HCT116 (cell line): ENCODE measurements around the gene KRTAP10-10.

Source experiments
- ATF3 ChIP-seq: IDR thresholded peaks from 2 replicates; pipeline ENCODE4 v1.6.1; 2012
- CTCF ChIP-seq, 3 experiments: fragments of 200-600 bp in 1 of 3; sonication (generic) in 1 of 3; IDR thresholded peaks in 2 of 3; conservative IDR thresholded peaks in 1 of 3; 2 replicates each; pipeline ENCODE4 v1.5.1; 2012 to 2017; ENCODE audit warnings: low read depth in 2 of 3, low read length in 2 of 3, antibody characterized with exemption in 1 of 3, borderline replicate concordance in 1 of 3, control low read depth in 1 of 3, mild to moderate bottlenecking in 1 of 3, mixed read lengths in 1 of 3, mixed run types in 1 of 3, moderate library complexity in 1 of 3; ENCODE audit not compliant: insufficient read depth in 1 of 3
- EGR1 ChIP-seq: IDR thresholded peaks from 2 replicates; pipeline ENCODE4 v1.6.1; 2012; ENCODE audit warnings: low read depth
- EZH2 ChIP-seq: fragments of 200-600 bp; sonication (generic); IDR thresholded peaks from 2 replicates; pipeline ENCODE4 v1.6.1; 2017; ENCODE audit warnings: antibody characterized with exemption, mixed run types
- EZH2phosphoT487 ChIP-seq: fragments of 200-600 bp; IDR thresholded peaks from 2 replicates; pipeline ENCODE4 v1.6.1; 2018; ENCODE audit warnings: antibody characterized with exemption, borderline replicate concordance
- FOSL1 ChIP-seq: IDR thresholded peaks from 2 replicates; pipeline ENCODE4 v1.6.1; 2012; ENCODE audit warnings: low read depth
- POLR2A ChIP-seq: IDR thresholded peaks from 2 replicates; pipeline ENCODE4 v1.7.0; 2011; ENCODE audit warnings: borderline replicate concordance; ENCODE audit not compliant: insufficient read depth, insufficient read length; ENCODE audit errors: extremely low read depth
- POLR2AphosphoS5 ChIP-seq: IDR thresholded peaks from 2 replicates; pipeline ENCODE4 v1.6.1; 2011; ENCODE audit warnings: mild to moderate bottlenecking, low read depth, low read length, moderate library complexity
- RAD21 ChIP-seq: IDR thresholded peaks from 2 replicates; pipeline ENCODE4 v1.6.1; 2012; ENCODE audit warnings: low read depth, mild to moderate bottlenecking
- SP1 ChIP-seq: IDR thresholded peaks from 2 replicates; pipeline ENCODE4 v1.6.1; 2012; ENCODE audit warnings: low read depth
- YY1 ChIP-seq: IDR thresholded peaks from 2 replicates; pipeline ENCODE4 v1.6.1; 2011; ENCODE audit warnings: low read length, low read depth, moderate library complexity, mild to moderate bottlenecking; ENCODE audit not compliant: insufficient replicate concordance; ENCODE audit errors: extremely low read depth
- ZBTB33 ChIP-seq: IDR thresholded peaks from 2 replicates; pipeline ENCODE4 v1.6.1; 2011; ENCODE audit warnings: mild to moderate bottlenecking, low read length, moderate library complexity; ENCODE audit not compliant: insufficient replicate concordance; ENCODE audit errors: extremely low read depth
- TF ChIP-seq, protein P1 (sequence below): IDR thresholded peaks from 2 replicates; pipeline ENCODE4 v1.6.1; 2012; ENCODE audit warnings: low read depth

DNA sequence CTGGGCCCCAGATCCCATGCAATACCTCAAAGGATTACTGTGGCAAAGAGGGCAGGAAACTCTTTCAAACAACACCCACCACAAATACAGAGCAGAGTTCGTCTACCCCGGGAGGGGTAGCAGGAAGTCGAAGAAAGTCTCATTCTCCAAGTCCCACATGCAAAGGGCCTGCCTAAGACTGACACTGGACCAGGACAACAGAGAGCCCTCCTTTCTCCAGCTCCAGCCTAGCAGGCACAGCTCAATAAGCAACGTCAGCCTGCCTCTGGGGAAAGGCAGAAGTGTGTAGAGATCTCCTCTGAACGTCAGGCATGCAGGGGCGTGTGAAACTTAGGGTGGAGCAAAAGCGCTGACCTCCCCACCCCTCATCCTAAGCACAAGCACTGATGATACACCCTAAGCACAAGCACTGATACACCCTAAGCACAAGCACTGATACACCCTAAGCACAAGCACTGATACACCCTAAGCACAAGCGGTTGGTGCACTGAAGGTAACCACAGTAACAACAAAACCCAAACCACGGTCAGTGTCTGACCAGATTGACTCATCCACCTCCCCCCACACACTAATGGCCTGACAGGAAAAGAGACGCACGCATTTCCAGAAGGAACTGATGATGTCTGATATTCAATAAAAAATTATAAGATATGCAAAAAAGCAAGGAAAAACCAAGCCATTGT lies 21.9 kb downstream of the KRTAP10-10 start:
- TF ChIP-seq CTCF (IDR thresholded peaks at IDR 0.05 in 2 of 3, conservative IDR thresholded peaks at IDR 0.05 in 1 of 3; ENCODE audit: borderline replicate concordance in 1 of 3, insufficient read depth in 1 of 3, low read depth in 2 of 3, low read length in 2 of 3) (no peak), RAD21 (no peak), EZH2phosphoT487 (no peak), POLR2A (no peak), POLR2AphosphoS5 (no peak), FOSL1 (no peak), EGR1 (no peak), EZH2 (no peak), ZBTB33 (no peak), SP1 (no peak), YY1 (no peak), ATF3 (no peak)
- TF ChIP-seq, protein P1, sequence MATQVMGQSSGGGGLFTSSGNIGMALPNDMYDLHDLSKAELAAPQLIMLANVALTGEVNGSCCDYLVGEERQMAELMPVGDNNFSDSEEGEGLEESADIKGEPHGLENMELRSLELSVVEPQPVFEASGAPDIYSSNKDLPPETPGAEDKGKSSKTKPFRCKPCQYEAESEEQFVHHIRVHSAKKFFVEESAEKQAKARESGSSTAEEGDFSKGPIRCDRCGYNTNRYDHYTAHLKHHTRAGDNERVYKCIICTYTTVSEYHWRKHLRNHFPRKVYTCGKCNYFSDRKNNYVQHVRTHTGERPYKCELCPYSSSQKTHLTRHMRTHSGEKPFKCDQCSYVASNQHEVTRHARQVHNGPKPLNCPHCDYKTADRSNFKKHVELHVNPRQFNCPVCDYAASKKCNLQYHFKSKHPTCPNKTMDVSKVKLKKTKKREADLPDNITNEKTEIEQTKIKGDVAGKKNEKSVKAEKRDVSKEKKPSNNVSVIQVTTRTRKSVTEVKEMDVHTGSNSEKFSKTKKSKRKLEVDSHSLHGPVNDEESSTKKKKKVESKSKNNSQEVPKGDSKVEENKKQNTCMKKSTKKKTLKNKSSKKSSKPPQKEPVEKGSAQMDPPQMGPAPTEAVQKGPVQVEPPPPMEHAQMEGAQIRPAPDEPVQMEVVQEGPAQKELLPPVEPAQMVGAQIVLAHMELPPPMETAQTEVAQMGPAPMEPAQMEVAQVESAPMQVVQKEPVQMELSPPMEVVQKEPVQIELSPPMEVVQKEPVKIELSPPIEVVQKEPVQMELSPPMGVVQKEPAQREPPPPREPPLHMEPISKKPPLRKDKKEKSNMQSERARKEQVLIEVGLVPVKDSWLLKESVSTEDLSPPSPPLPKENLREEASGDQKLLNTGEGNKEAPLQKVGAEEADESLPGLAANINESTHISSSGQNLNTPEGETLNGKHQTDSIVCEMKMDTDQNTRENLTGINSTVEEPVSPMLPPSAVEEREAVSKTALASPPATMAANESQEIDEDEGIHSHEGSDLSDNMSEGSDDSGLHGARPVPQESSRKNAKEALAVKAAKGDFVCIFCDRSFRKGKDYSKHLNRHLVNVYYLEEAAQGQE, result no peak
